Mesenchymal stem cell (in vitro differentiated cells and primary cell): ENCODE data around the gene STON1.
"Not testable (repeated sequence)": the region's sequence is repeated elsewhere in the genome, so short reads cannot be mapped to it uniquely, and the experiment has no call there.

ENCODE experiments used
- DNase-seq: peaks from one replicate; pipeline ENCODE4 v3.0.0-alpha.2; 2013
- H2AFZ ChIP-seq: one replicate; pipeline ENCODE4 v1.6.1; 2013; ENCODE audit warnings: low read depth, mild to moderate bottlenecking, control low read depth, inconsistent platforms, low read length, moderate library complexity
- H2AK5ac ChIP-seq: 2 replicates; pipeline ENCODE4 v1.6.1; 2013; ENCODE audit warnings: low read length, moderate library complexity, mild to moderate bottlenecking, inconsistent platforms; ENCODE audit not compliant: severe bottlenecking
- H2BK120ac ChIP-seq: one replicate; pipeline ENCODE4 v1.6.1; 2013; ENCODE audit warnings: low read depth, mild to moderate bottlenecking, inconsistent platforms, low read length, moderate library complexity
- H2BK12ac ChIP-seq, 2 experiments: one replicate each; pipeline ENCODE4 v1.6.1; 2013; ENCODE audit warnings: inconsistent platforms in 2 of 2, low read length in 2 of 2, mild to moderate bottlenecking in 2 of 2, moderate library complexity in 2 of 2, control low read depth in 1 of 2
- H2BK15ac ChIP-seq: one replicate; pipeline ENCODE4 v1.6.1; 2013; ENCODE audit warnings: mild to moderate bottlenecking, low read depth, inconsistent platforms; ENCODE audit not compliant: poor library complexity, severe bottlenecking
- H2BK5ac ChIP-seq: 2 replicates; pipeline ENCODE4 v1.6.1; 2013; ENCODE audit warnings: low read depth, mild to moderate bottlenecking, low read length, control low read depth, inconsistent platforms; ENCODE audit not compliant: poor library complexity, severe bottlenecking
- H3K14ac ChIP-seq, 2 experiments: one replicate each; pipeline ENCODE4 v1.6.1; 2013; ENCODE audit warnings: inconsistent platforms in 2 of 2, low read length in 2 of 2, control low read depth in 1 of 2, mild to moderate bottlenecking in 1 of 2, moderate library complexity in 1 of 2
- H3K18ac ChIP-seq, 2 experiments: one replicate each; pipeline ENCODE4 v1.6.1; 2013; ENCODE audit warnings: inconsistent platforms in 2 of 2, low read length in 2 of 2, control low read depth in 1 of 2, low read depth in 1 of 2, mild to moderate bottlenecking in 1 of 2
- H3K23ac ChIP-seq, 2 experiments: one replicate each; pipeline ENCODE4 v1.6.1; 2013; ENCODE audit warnings: inconsistent platforms in 2 of 2, low read length in 2 of 2, mild to moderate bottlenecking in 2 of 2, moderate library complexity in 2 of 2, control low read depth in 1 of 2
- H3K27ac ChIP-seq: 2 replicates; pipeline ENCODE4 v1.5.1; 2013; ENCODE audit warnings: mild to moderate bottlenecking, moderate library complexity, low read length, control low read depth, inconsistent platforms; ENCODE audit not compliant: poor library complexity, severe bottlenecking
- H3K27me3 ChIP-seq, 2 experiments: 2 replicates each; pipeline versions ENCODE4 v1.6.1 to v1.7.0; 2013; ENCODE audit warnings: low read length in 2 of 2, mild to moderate bottlenecking in 2 of 2, moderate library complexity in 2 of 2, control low read depth in 1 of 2, inconsistent platforms in 1 of 2; ENCODE audit not compliant: control insufficient read depth in 1 of 2, insufficient read depth in 1 of 2
- H3K36me3 ChIP-seq, 2 experiments: 2 replicates each; pipeline versions ENCODE4 v1.6.1 to v1.7.0; 2013; ENCODE audit warnings: low read length in 2 of 2, control low read depth in 1 of 2, inconsistent platforms in 1 of 2, low read depth in 1 of 2, mild to moderate bottlenecking in 1 of 2; ENCODE audit not compliant: insufficient read depth in 2 of 2, control insufficient read depth in 1 of 2
- H3K4ac ChIP-seq, 2 experiments: one replicate each; pipeline ENCODE4 v1.6.1; 2013; ENCODE audit warnings: inconsistent platforms in 2 of 2, low read length in 2 of 2, mild to moderate bottlenecking in 2 of 2, moderate library complexity in 2 of 2, control low read depth in 1 of 2, low read depth in 1 of 2
- H3K4me1 ChIP-seq: 2 replicates; pipeline ENCODE4 v1.6.1; 2013; ENCODE audit warnings: low read depth, low read length, control low read depth; ENCODE audit not compliant: control insufficient read depth, insufficient read depth
- H3K4me2 ChIP-seq: 2 replicates; pipeline ENCODE4 v1.6.1; 2013; ENCODE audit warnings: low read length, mild to moderate bottlenecking, inconsistent platforms; ENCODE audit not compliant: poor library complexity, severe bottlenecking
- H3K4me3 ChIP-seq, 2 experiments: 2 replicates each; pipeline versions ENCODE4 v1.5.1 to v1.7.0; 2013; ENCODE audit warnings: low read length in 2 of 2, mild to moderate bottlenecking in 2 of 2, control low read depth in 1 of 2, low read depth in 1 of 2; ENCODE audit not compliant: insufficient read depth in 1 of 2
- H3K79me1 ChIP-seq: replicated peaks from 2 replicates; pipeline ENCODE4 v1.6.1; 2013; ENCODE audit warnings: mild to moderate bottlenecking, control low read depth, low read length, inconsistent platforms; ENCODE audit not compliant: poor library complexity, severe bottlenecking
- H3K9ac ChIP-seq: 2 replicates; pipeline ENCODE4 v1.7.0; 2013; ENCODE audit warnings: mild to moderate bottlenecking, low read length, moderate library complexity
- H3K9me3 ChIP-seq: 2 replicates; pipeline ENCODE4 v1.7.0; 2013; ENCODE audit warnings: mild to moderate bottlenecking, low read length; ENCODE audit not compliant: control insufficient read depth
- H4K8ac ChIP-seq: one replicate; pipeline ENCODE4 v1.6.1; 2013; ENCODE audit warnings: inconsistent platforms, mild to moderate bottlenecking, low read length, moderate library complexity
- H4K91ac ChIP-seq: one replicate; pipeline ENCODE4 v1.6.1; 2013; ENCODE audit warnings: mild to moderate bottlenecking, low read length, inconsistent platforms
- WGBS: methylation state at CpG from one replicate; pipeline ENCODE4 v1.1.7; 2013; ENCODE audit warnings: mixed read lengths; 5-methylcytosine and 5-hydroxymethylcytosine counted together

The STON1 gene

DNA sequence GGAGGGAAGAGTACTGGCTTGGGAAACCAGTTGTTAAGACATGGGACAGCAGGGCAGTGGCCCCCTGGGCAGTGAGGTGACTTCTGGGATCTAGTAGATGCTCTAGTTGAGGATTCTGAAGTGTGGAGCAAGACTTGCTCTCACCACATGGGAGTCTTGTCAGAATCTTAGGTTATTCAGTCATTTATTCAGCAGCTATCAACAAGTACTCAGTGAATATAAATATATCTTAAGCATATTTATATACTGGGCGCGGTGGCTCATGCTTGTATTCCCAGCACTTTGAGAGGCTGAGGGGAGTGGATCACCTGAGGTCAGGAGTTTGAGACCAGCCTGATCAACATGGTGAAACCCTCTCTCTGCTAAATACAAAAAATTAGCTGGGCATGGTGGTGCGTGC, 20.0 kb downstream of the STON1 start:
- H3K36me3 ChIP-seq: no peaks in the 10 kb centered on the region
- H2AK5ac ChIP-seq: no peak overlapping the region
- H3K27ac ChIP-seq: no peak overlapping the region
- no peak overlapping the region for H3K4me2 ChIP-seq
- DNase-seq: no peak
- H3K23ac ChIP-seq: no peak overlapping the region
- H2BK120ac ChIP-seq: peak overlapping the region; percentile 49
- H2AFZ ChIP-seq: no peak overlapping the region
- H3K9ac ChIP-seq: no peak overlapping the region
- H3K4ac ChIP-seq: no peak overlapping the region
- peaks cover 8% of the 10 kb centered on the region for H3K79me1 ChIP-seq
- no peak overlapping the region for H3K4me3 ChIP-seq
- no peaks in the 10 kb centered on the region for H3K9me3 ChIP-seq
- no peak overlapping the region for H4K8ac ChIP-seq
- no peak overlapping the region for H2BK15ac ChIP-seq
- H2BK12ac ChIP-seq: no peak overlapping the region
- H2BK5ac ChIP-seq: no peak overlapping the region
- no peak overlapping the region for H3K18ac ChIP-seq
- H4K91ac ChIP-seq: no peak overlapping the region
- 100% methylated on average over 2 of the region's 3 CpGs for WGBS
- no peaks in the 10 kb centered on the region for H3K27me3 ChIP-seq
- H3K4me1 ChIP-seq: no peaks in the 10 kb centered on the region
- no peak overlapping the region for H3K14ac ChIP-seq

GRCh38 chr2:48551548-48551947, 21.6 kb downstream of the STON1 start:
- Histone ChIP-seq H3K4me1 (no peaks in the 10 kb centered on the region), H4K8ac (no peak overlapping the region), H3K27ac (no peak overlapping the region), H2AK5ac (no peak overlapping the region), H3K4me3 (no peak overlapping the region), H3K36me3 (no peaks in the 10 kb centered on the region), H2BK120ac (no peak overlapping the region), H2AFZ (no peak overlapping the region), H2BK12ac (no peak overlapping the region), H3K23ac (no peak overlapping the region), H3K4ac (no peak overlapping the region), H3K79me1 (peaks cover 5% of the 10 kb centered on the region), H2BK5ac (no peak overlapping the region), H3K27me3 (no peaks in the 10 kb centered on the region), H3K9me3 (no peaks in the 10 kb centered on the region), H4K91ac (no peak overlapping the region), H3K18ac (no peak overlapping the region), H3K14ac (no peak overlapping the region), H3K4me2 (no peak overlapping the region), H2BK15ac (no peak overlapping the region), H3K9ac (no peak overlapping the region)
- WGBS: 96% methylated on average over 4 of the region's 4 CpGs
- DNase-seq: no peak

GRCh38 chr2:48555071-48555470, 25.1 kb downstream of the STON1 start:
- not testable (repeated sequence) for H3K4me2 ChIP-seq, H3K4me1 ChIP-seq, H3K18ac ChIP-seq, H2BK5ac ChIP-seq, H3K79me1 ChIP-seq, H3K4ac ChIP-seq, H2BK15ac ChIP-seq, H3K27ac ChIP-seq, H2AFZ ChIP-seq, H3K4me3 ChIP-seq, H3K9me3 ChIP-seq, H2BK12ac ChIP-seq, H3K9ac ChIP-seq, H4K91ac ChIP-seq, H3K36me3 ChIP-seq, H2AK5ac ChIP-seq, DNase-seq, H4K8ac ChIP-seq, H2BK120ac ChIP-seq, H3K23ac ChIP-seq, H3K14ac ChIP-seq, H3K27me3 ChIP-seq
- WGBS: 90% methylated on average over 2 of the region's 21 CpGs

DNA sequence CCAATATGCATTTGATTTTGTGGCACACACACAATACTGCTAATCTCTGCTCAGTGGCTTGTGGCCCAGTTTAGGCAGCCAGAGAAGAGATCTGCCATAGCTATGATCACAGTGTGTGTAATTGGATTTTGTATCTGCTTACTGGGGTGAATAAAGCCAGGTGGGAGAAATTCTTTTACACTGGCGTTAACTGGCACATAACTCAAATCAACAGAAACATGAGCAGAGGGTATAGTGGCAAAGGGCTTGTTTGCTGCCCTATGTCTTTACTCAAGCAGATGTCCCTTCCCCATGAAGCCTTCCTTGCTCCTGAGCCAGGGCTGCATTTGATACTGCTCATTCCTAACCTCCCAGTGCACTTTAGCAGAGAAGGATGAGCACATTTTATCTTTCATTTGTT, 28.5 kb downstream of the STON1 start:
- H2AFZ ChIP-seq: no peak overlapping the region
- H3K79me1 ChIP-seq: peaks cover 7% of the 10 kb centered on the region
- H4K8ac ChIP-seq: no peak overlapping the region
- no peak overlapping the region for H3K4ac ChIP-seq
- H2BK12ac ChIP-seq: no peak overlapping the region
- no peak overlapping the region for H2BK5ac ChIP-seq
- H3K4me3 ChIP-seq: no peak overlapping the region
- H3K4me2 ChIP-seq: no peak overlapping the region
- no peak overlapping the region for H2AK5ac ChIP-seq
- no peak overlapping the region for H2BK120ac ChIP-seq
- H3K9ac ChIP-seq: no peak overlapping the region
- DNase-seq: no peak
- 100% methylated on average over 1 of the region's 1 CpG for WGBS
- no peak overlapping the region for H3K27ac ChIP-seq
- H2BK15ac ChIP-seq: no peak overlapping the region
- H3K23ac ChIP-seq: no peak overlapping the region
- no peaks in the 10 kb centered on the region for H3K4me1 ChIP-seq
- H3K9me3 ChIP-seq: no peaks in the 10 kb centered on the region
- H3K14ac ChIP-seq: no peak overlapping the region
- H3K18ac ChIP-seq: no peak overlapping the region
- H3K36me3 ChIP-seq: no peaks in the 10 kb centered on the region
- no peak overlapping the region for H4K91ac ChIP-seq
- no peaks in the 10 kb centered on the region for H3K27me3 ChIP-seq
